BJ (cell line): ENCODE data around the gene UBALD2. TPM values are rescaled to one million over a fixed set of nuclear protein-coding genes. Genes with fewer than 3 reads are reported as not detected.
"Not testable (repeated sequence)": the region's sequence is repeated elsewhere in the genome, so short reads cannot be mapped to it uniquely, and the experiment has no call there.

ENCODE experiments used
- CTCF ChIA-PET: fragments of 350-600 bp; formaldehyde crosslinking; extraction: SDS; loops from one replicate; lab custom pipeline; 2021; ENCODE audit warnings: antibody characterized with exemption, inconsistent platforms; lab: Yijun Ruan, JAX
- POLR2A ChIA-PET: fragments of 300-600 bp; sonication (Branson Sonifier 250); formaldehyde crosslinking; extraction: SDS; loops from one replicate; lab custom pipeline; 2021; ENCODE audit warnings: antibody characterized with exemption; lab: Charles Lee
- DNase-seq: peaks from one replicate; pipeline ENCODE4 v3.0.0-alpha.2; 2011; ENCODE audit warnings: low read depth
- H3K27me3 ChIP-seq: 2 replicates; pipeline ENCODE4 v1.6.0; 2011; ENCODE audit warnings: low read length; ENCODE audit not compliant: control insufficient read depth, insufficient read depth
- H3K36me3 ChIP-seq: 2 replicates; pipeline ENCODE4 v1.5.1; 2011; ENCODE audit warnings: low read length; ENCODE audit not compliant: control insufficient read depth, insufficient read depth
- H3K4me3 ChIP-seq: 2 replicates; pipeline ENCODE4 v1.5.1; 2011; ENCODE audit warnings: low read depth, mild to moderate bottlenecking, control low read depth, low read length
- CTCF ChIP-seq: IDR thresholded peaks from 2 replicates; pipeline ENCODE4 v1.5.1; 2011; ENCODE audit warnings: low read depth, mild to moderate bottlenecking, control low read depth, inconsistent platforms, low read length, moderate library complexity; ENCODE audit not compliant: insufficient read depth
- polyA plus RNA-seq: library from polyadenylated mRNA; depleted of rRNA; stranded (reverse); fragments of >200 nt; gene quantifications from 2 replicates; pipeline ENCODE4 v1.2.3, GENCODE V29; 2011

The UBALD2 gene
- polyA plus RNA-seq, 1 experiment: 50.7 TPM

- no peak overlapping the region for H3K4me3 ChIP-seq
- CTCF ChIA-PET: interaction anchor here (0.7 to 1.4 kb wide), 2 partner anchors 31 to 122 kb away, joined by 3 to 4 read pairs; no protein-coding TSS in a partner anchor
- POLR2A ChIA-PET: no interaction called here
- no peaks in the 10 kb centered on the region for H3K36me3 ChIP-seq
- peaks cover 7% of the 10 kb centered on the region; the same call in 1 of the 2 replicates for H3K27me3 ChIP-seq
- TF ChIP-seq CTCF: no peak
- DNase-seq: no peak
Measured at GRCh38 chr17:76248013-76248782, 16.9 kb upstream of the UBALD2 start.

GRCh38 chr17:76250141-76250540 is 15.0 kb upstream of the UBALD2 start:
- Histone ChIP-seq H3K36me3 (no peaks in the 10 kb centered on the region), H3K4me3 (no peak overlapping the region), H3K27me3 (0 out of 2 replicates have a peak, but pooled peaks cover 2% of the 10 kb centered on the region)
- TF ChIP-seq CTCF: no peak
- ChIA-PET CTCF (interaction anchor here (1.3 kb wide), 1 partner anchor 129 kb away, joined by 3 read pairs; no protein-coding TSS in a partner anchor), POLR2A (no interaction called here)
- DNase-seq: no peak

- ChIA-PET POLR2A (interaction anchor here (0.6 kb wide), 1 partner anchor 59 kb away, joined by 16 read pairs; no protein-coding TSS in a partner anchor), CTCF (interaction anchor here (0.8 to 1.3 kb wide), 4 partner anchors 10 to 130 kb away, joined by 3 read pairs; partner anchors contain the start of gene UBALD2)
- DNase-seq: no peak
- H3K27me3 ChIP-seq: no peaks in the 10 kb centered on the region
- H3K36me3 ChIP-seq: no peaks in the 10 kb centered on the region
- no peak overlapping the region for H3K4me3 ChIP-seq
- no peak for TF ChIP-seq CTCF
Measured at GRCh38 chr17:76251478-76252039, 13.6 kb upstream of the UBALD2 start.

GRCh38 chr17:76252040-76252954 is 12.9 kb upstream of the UBALD2 start:
- TF ChIP-seq CTCF: no peak
- peak; percentile 97 for DNase-seq
- H3K27me3 ChIP-seq: no peaks in the 10 kb centered on the region
- CTCF ChIA-PET: interaction anchor here (0.8 to 1.1 kb wide), 3 partner anchors 9 to 70 kb away, joined by 3 read pairs; partner anchors contain the start of gene UBALD2
- no peaks in the 10 kb centered on the region for H3K36me3 ChIP-seq
- POLR2A ChIA-PET: interaction anchor here (0.6 kb wide), 1 partner anchor 60 kb away, joined by 16 read pairs; no protein-coding TSS in a partner anchor
- no peak overlapping the region for H3K4me3 ChIP-seq

GRCh38 chr17:76252967-76253766 is 12.0 kb upstream of the UBALD2 start:
- DNase-seq, H3K36me3 ChIP-seq, H3K4me3 ChIP-seq, H3K27me3 ChIP-seq, POLR2A ChIA-PET: not testable (repeated sequence)
- CTCF ChIA-PET: interaction anchor here (1.1 to 2.1 kb wide), 3 partner anchors 12 to 137 kb away, joined by 3 to 8 read pairs (median 3); partner anchors contain the start of gene UBALD2
